K562 (cell line): ENCODE measurements around the gene LNX2.

Experiments used
- FOXP4 ChIP-seq: sonication (generic); formaldehyde crosslinking; IDR thresholded peaks from 2 replicates; pipeline ENCODE4 v1.8.0; 2022; ENCODE audit warnings: mild to moderate bottlenecking, missing genetic modification reagents, borderline replicate concordance
- KLF1 ChIP-seq: fragments of 450-650 bp; IDR thresholded peaks from 2 replicates; pipeline ENCODE4 v1.6.1; 2016; ENCODE audit warnings: missing genetic modification characterization, missing compliant biosample characterization
- TAF1 ChIP-seq: IDR thresholded peaks from 2 replicates; pipeline ENCODE4 v1.6.1; 2011; ENCODE audit warnings: mild to moderate bottlenecking, low read length, moderate library complexity; ENCODE audit not compliant: insufficient read depth, control insufficient read depth, severe bottlenecking; ENCODE audit errors: extremely low read depth

- TF ChIP-seq FOXP4 (CRISPR knock-in tag), result no peak
- TF ChIP-seq KLF1, result no peak
- TF ChIP-seq TAF1, result no peak
Measured at GRCh38 chr13:27665761-27666160, 45.4 kb upstream of the LNX2 start.
